Endodermal cell (in vitro differentiated cells): ENCODE measurements around the gene SPRTN. TPM values are rescaled to one million over a fixed set of nuclear protein-coding genes. Genes with fewer than 3 reads are reported as not detected.

Source experiments
- DNase-seq: peaks from one replicate; pipeline ENCODE4 v3.0.0-alpha.2; 2017
- H3K27ac ChIP-seq: 2 replicates; pipeline ENCODE4 v1.5.1; 2013; ENCODE audit warnings: mild to moderate bottlenecking, low read depth, low read length, moderate library complexity
- H3K27me3 ChIP-seq: 2 replicates; pipeline ENCODE4 v1.6.1; 2013; ENCODE audit warnings: mild to moderate bottlenecking, low read length, moderate library complexity; ENCODE audit not compliant: insufficient read depth, control insufficient read depth, poor library complexity, severe bottlenecking
- H3K36me3 ChIP-seq: 2 replicates; pipeline ENCODE4 v1.7.0; 2013; ENCODE audit warnings: mild to moderate bottlenecking, low read length, moderate library complexity; ENCODE audit not compliant: control insufficient read depth, insufficient read depth
- H3K4me1 ChIP-seq: one replicate; pipeline ENCODE4 v1.7.0; 2013; ENCODE audit warnings: low read length; ENCODE audit not compliant: control insufficient read depth, insufficient read depth
- H3K4me3 ChIP-seq: 2 replicates; pipeline ENCODE4 v1.5.1; 2013; ENCODE audit warnings: mild to moderate bottlenecking, low read length, moderate library complexity
- H3K9ac ChIP-seq: 2 replicates; pipeline ENCODE4 v1.6.1; 2013; ENCODE audit warnings: mild to moderate bottlenecking, low read length, moderate library complexity; ENCODE audit not compliant: poor library complexity, severe bottlenecking; ENCODE audit errors: extremely low read depth
- H3K9me3 ChIP-seq: 2 replicates; pipeline ENCODE4 v1.6.1; 2013; ENCODE audit warnings: mild to moderate bottlenecking, low read length, moderate library complexity; ENCODE audit not compliant: control insufficient read depth
- H3K27ac Mint-ChIP-seq: 2 replicates; pipeline ENCODE4 v1.8.0; 2020; ENCODE audit warnings: mixed read lengths
- H3K27me3 Mint-ChIP-seq: 2 replicates; pipeline ENCODE4 v1.8.0; 2021; ENCODE audit warnings: mild to moderate bottlenecking, mixed read lengths; ENCODE audit not compliant: insufficient read depth
- H3K36me3 Mint-ChIP-seq: 2 replicates; pipeline ENCODE4 v1.8.0; 2020; ENCODE audit warnings: low read depth, mixed read lengths
- H3K4me1 Mint-ChIP-seq: 2 replicates; pipeline ENCODE4 v1.8.0; 2020; ENCODE audit warnings: mixed read lengths
- H3K4me3 Mint-ChIP-seq: 2 replicates; pipeline ENCODE4 v1.8.0; 2020; ENCODE audit warnings: mild to moderate bottlenecking, moderate library complexity, mixed read lengths
- H3K9me3 Mint-ChIP-seq: 2 replicates; pipeline ENCODE4 v1.8.0; 2020; ENCODE audit warnings: mild to moderate bottlenecking, mixed read lengths
- WGBS, 2 experiments: methylation state at CpG; one replicate each; pipeline versions ENCODE4 v1.1.5 to v1.1.7; 2013; ENCODE audit warnings: missing lambda C conversion rate in 2 of 2, mixed read lengths in 1 of 2; ENCODE audit not compliant: insufficient coverage in 1 of 2, insufficient read length in 1 of 2; 5-methylcytosine and 5-hydroxymethylcytosine counted together
- total RNA-seq, 2 donors: library from RNA; stranded (reverse); fragmentation: NEBNext Ultra II Directional in 1 of 2; extraction: Animal tissue kit (Norgen Biotek cat#: 25700) in 1 of 2; gene quantifications; 2 replicates in 1 of 2; 3 replicates in 1 of 2; pipeline ENCODE4 v1.2.1, GENCODE V29; 2021
- TF ChIP-seq, protein P1 (sequence below): fragments of 200-600 bp; sonication (generic); conservative IDR thresholded peaks from 2 replicates; pipeline ENCODE4 v1.5.0; 2021; ENCODE audit warnings: antibody characterized with exemption, mild to moderate bottlenecking

Gene SPRTN
- total RNA-seq, 2 donors from 2014 or later, result 12.4 to 20.4 TPM

DNA sequence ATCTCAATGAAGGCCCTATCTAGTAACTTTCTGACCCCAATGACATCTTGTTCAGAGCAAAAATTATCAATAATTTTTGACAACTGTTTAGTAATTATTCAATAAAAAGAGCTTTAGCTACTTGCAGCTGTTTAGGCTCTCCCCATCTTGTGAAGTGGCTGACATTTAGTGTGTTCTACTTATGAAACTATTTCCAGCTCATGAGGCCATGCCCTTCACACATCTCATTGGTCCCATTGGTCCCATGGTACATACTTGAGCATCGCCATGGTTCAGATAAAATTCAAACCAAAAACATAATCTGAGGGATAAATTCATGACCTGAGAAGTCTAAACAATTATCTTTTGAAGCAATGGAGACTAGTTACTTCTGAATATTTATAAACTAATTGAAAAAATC is 24.2 kb downstream of the SPRTN start:
- no peaks in the 10 kb centered on the region for H3K4me1 Mint-ChIP-seq
- H3K4me3 Mint-ChIP-seq, result no peak overlapping the region
- whole genome bisulfite sequencing, 2 experiments, result 95 to 100% methylated on average over 1 of the region's 1 CpG
- H3K27me3 Mint-ChIP-seq, result no peaks in the 10 kb centered on the region
- no peak overlapping the region for H3K27ac ChIP-seq
- H3K9me3 ChIP-seq, result no peaks in the 10 kb centered on the region
- no peak for DNase-seq
- H3K27me3 ChIP-seq, result no peaks in the 10 kb centered on the region
- peaks cover 13% of the 10 kb centered on the region for H3K36me3 Mint-ChIP-seq
- H3K27ac Mint-ChIP-seq, result no peak overlapping the region
- no peak overlapping the region for H3K4me3 ChIP-seq
- TF ChIP-seq, protein P1, sequence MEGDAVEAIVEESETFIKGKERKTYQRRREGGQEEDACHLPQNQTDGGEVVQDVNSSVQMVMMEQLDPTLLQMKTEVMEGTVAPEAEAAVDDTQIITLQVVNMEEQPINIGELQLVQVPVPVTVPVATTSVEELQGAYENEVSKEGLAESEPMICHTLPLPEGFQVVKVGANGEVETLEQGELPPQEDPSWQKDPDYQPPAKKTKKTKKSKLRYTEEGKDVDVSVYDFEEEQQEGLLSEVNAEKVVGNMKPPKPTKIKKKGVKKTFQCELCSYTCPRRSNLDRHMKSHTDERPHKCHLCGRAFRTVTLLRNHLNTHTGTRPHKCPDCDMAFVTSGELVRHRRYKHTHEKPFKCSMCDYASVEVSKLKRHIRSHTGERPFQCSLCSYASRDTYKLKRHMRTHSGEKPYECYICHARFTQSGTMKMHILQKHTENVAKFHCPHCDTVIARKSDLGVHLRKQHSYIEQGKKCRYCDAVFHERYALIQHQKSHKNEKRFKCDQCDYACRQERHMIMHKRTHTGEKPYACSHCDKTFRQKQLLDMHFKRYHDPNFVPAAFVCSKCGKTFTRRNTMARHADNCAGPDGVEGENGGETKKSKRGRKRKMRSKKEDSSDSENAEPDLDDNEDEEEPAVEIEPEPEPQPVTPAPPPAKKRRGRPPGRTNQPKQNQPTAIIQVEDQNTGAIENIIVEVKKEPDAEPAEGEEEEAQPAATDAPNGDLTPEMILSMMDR, result no peak
- H3K9me3 Mint-ChIP-seq, result no peaks in the 10 kb centered on the region
- no peaks in the 10 kb centered on the region for H3K36me3 ChIP-seq
- H3K9ac ChIP-seq, result no peak overlapping the region
- no peaks in the 10 kb centered on the region for H3K4me1 ChIP-seq

DNA sequence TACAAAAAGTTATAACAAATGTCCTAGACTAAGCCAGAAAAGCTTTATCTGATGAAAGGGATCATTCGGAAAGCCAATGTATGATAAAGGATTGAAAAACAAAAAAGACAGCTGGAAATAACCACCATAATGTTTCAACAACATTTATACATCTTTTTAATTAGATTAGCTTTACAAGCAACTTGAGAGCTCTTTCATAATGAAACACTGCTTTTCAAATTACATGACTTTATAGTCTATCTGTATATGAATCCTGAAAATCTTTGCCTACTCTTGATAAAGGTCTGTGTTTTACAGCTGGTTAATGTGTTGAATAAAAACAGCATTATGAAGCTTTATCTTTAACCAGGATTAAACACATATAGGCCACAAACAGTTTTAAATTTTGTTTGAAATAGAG is 25.5 kb downstream of the SPRTN start:
- no peak for DNase-seq
- H3K9ac ChIP-seq, result no peak overlapping the region
- H3K4me1 ChIP-seq, result no peaks in the 10 kb centered on the region
- no peaks in the 10 kb centered on the region for H3K36me3 ChIP-seq
- TF ChIP-seq, protein P1, result no peak
- Mint-ChIP-seq H3K36me3 (peaks cover 13% of the 10 kb centered on the region), H3K27ac (no peak overlapping the region), H3K9me3 (no peaks in the 10 kb centered on the region), H3K4me1 (no peaks in the 10 kb centered on the region), H3K4me3 (no peak overlapping the region), H3K27me3 (no peaks in the 10 kb centered on the region)
- 100% methylated on average over 1 of the region's 1 CpG; no CpG with 5 or more reads in 1 of the 2 experiments for WGBS, 2 experiments
- H3K27ac ChIP-seq, result no peak overlapping the region
- H3K9me3 ChIP-seq, result no peaks in the 10 kb centered on the region
- no peak overlapping the region for H3K4me3 ChIP-seq
- no peaks in the 10 kb centered on the region for H3K27me3 ChIP-seq

DNA sequence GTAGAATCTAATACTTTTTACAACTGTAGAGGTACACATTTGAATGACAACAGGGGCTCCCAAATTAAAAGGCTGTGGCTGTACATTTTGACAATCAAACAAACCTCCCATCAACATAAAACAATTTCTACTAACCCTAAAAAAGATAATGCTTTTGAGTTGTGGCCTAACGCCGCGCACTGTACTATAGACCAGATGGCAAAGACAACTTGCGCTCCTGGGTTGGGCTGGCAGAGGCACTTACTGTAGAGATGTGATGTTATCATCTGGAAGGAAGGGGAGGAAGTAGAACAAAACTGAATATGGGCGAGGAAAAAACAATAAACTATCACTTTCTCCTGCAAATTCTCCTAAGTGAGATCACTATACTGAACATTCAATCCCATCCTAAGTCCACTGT is 26.1 kb downstream of the SPRTN start:
- no peaks in the 10 kb centered on the region for H3K9me3 ChIP-seq
- Mint-ChIP-seq H3K4me3 (no peak overlapping the region), H3K36me3 (peaks cover 13% of the 10 kb centered on the region), H3K27ac (no peak overlapping the region), H3K9me3 (no peaks in the 10 kb centered on the region), H3K27me3 (no peaks in the 10 kb centered on the region), H3K4me1 (peaks cover under 1% of the 10 kb centered on the region)
- no peak overlapping the region for H3K9ac ChIP-seq
- no peak overlapping the region for H3K27ac ChIP-seq
- TF ChIP-seq, protein P1, result no peak
- no peak overlapping the region for H3K4me3 ChIP-seq
- no peaks in the 10 kb centered on the region for H3K36me3 ChIP-seq
- WGBS, 2 experiments, result 98% methylated on average over 5 of the region's 5 CpGs; no CpG with 5 or more reads in 1 of the 2 experiments
- DNase-seq, result no peak
- H3K4me1 ChIP-seq, result no peaks in the 10 kb centered on the region
- no peaks in the 10 kb centered on the region for H3K27me3 ChIP-seq
